ENCODE results near the gene CHERP. TPM values are rescaled to one million over a fixed set of nuclear protein-coding genes. Genes with fewer than 3 reads are reported as not detected.

Gene CHERP
- total and polyA plus RNA-seq, 2 of the 4 experiments (the other 2 are of a cell fraction): 0.54 to 13.5 TPM

GRCh38 chr19:16572332-16573211 lies 30.3 kb upstream of the CHERP start, which contains the start of gene SLC35E1:
Gene SLC35E1 (minus strand): TSS chr19:16572415. CDS start chr19:16572364, 51 bp downstream.
- CTCF ChIA-PET: no interaction called here
- Histone ChIP-seq H3K27me3 (ENCODE audit: control insufficient read depth, insufficient read depth, low read length) (no peaks in the 10 kb centered on the region), H4K91ac (ENCODE audit: insufficient read depth, low read depth, low read length) (peak within 1 kb of the TSS; percentile 72), H3K27ac (ENCODE audit: insufficient read depth, low read length) (peak within 1 kb of the TSS; percentile 55), H3K14ac (replicated peaks; ENCODE audit: low read depth, low read length) (peak within 1 kb of the TSS; percentile 80), H3K9me3 (ENCODE audit: control insufficient read depth, insufficient read depth, low read length) (no peaks in the 10 kb centered on the region), H3K4ac (ENCODE audit: low read depth, low read length) (peak within 1 kb of the TSS; percentile 91), H3K9me1 (ENCODE audit: insufficient read depth, low read length) (peaks cover 23% of the 10 kb centered on the region), H3K79me1 (ENCODE audit: low read depth in 1 of 2, low read length in 2 of 2) (peaks cover 35 to 86% of the 10 kb centered on the region in 2 experiments), H3K4me1 (ENCODE audit: control insufficient read depth, insufficient read depth, low read length) (peaks cover 13% of the 10 kb centered on the region), H4K20me1 (ENCODE audit: insufficient read depth, low read length) (peaks cover 43% of the 10 kb centered on the region), H2BK120ac (ENCODE audit: low read depth, low read length) (peak within 1 kb of the TSS; percentile 18; the same call in 1 of the 2 replicates), H3K4me2 (ENCODE audit: low read depth, low read length) (peak within 1 kb of the TSS; percentile 94), H3K9ac (ENCODE audit: low read depth, low read length) (peak within 1 kb of the TSS; percentile 65), H2AFZ (replicated peaks; ENCODE audit: low read length, poor library complexity) (peak within 1 kb of the TSS; percentile 98), H4K5ac (ENCODE audit: low read depth, low read length) (peak within 1 kb of the TSS; percentile 27), H4K8ac (ENCODE audit: low read depth in 2 of 2, low read length in 2 of 2) (peak within 1 kb of the TSS; percentile 70 to 94), H3K18ac (ENCODE audit: low read depth, low read length) (no peak within 1 kb of the TSS), H3K56ac (ENCODE audit: extremely low read depth, insufficient read depth, low read length) (peak within 1 kb of the TSS; percentile 51), H3K36me3 (ENCODE audit: control insufficient read depth, insufficient read depth, low read length) (peaks cover 29% of the 10 kb centered on the region), H3K4me3 (ENCODE audit: insufficient read depth, low read depth, low read length) (peak within 1 kb of the TSS; percentile 78), H3K23ac (ENCODE audit: low read depth, low read length) (peak within 1 kb of the TSS; percentile 92), H2AK5ac (ENCODE audit: low read depth, low read length) (peak within 1 kb of the TSS; percentile 94), H2BK15ac (ENCODE audit: low read depth, low read length) (no peak within 1 kb of the TSS), H2BK20ac (ENCODE audit: low read depth, low read length) (no peak within 1 kb of the TSS), H2AK9ac (replicated peaks; ENCODE audit: low read depth, low read length, poor library complexity) (peak within 1 kb of the TSS; percentile 100), H2BK5ac (ENCODE audit: low read depth, low read length, poor library complexity, severe bottlenecking) (peak within 1 kb of the TSS; percentile 59)
- peak; percentile 89; the same call in 1 of the 2 replicates for TF ChIP-seq MAZ (IDR thresholded peaks at IDR 0.05; ENCODE audit: borderline replicate concordance, low read depth, low read length)
- 0 out of 2 replicates have a peak, but pooled peaks have one; percentile 2 for TF ChIP-seq RAD21 (IDR thresholded peaks at IDR 0.05; ENCODE audit: low read length)
- TF ChIP-seq MXI1 (IDR thresholded peaks at IDR 0.05; ENCODE audit: borderline replicate concordance, low read depth, low read length): 0 out of 2 replicates have a peak, but pooled peaks have one; percentile 49
- TF ChIP-seq MAFK (IDR thresholded peaks at IDR 0.05; ENCODE audit: low read depth, low read length): no peak
- peak; percentile 88 for TF ChIP-seq POLR2A (IDR thresholded peaks at IDR 0.05; ENCODE audit: low read depth, low read length)
- TF ChIP-seq CEBPB (IDR thresholded peaks at IDR 0.05; ENCODE audit: low read depth, low read length): no peak
- TF ChIP-seq ELK1 (IDR thresholded peaks at IDR 0.05; ENCODE audit: borderline replicate concordance, low read depth, low read length): peak; percentile 54; the same call in 1 of the 2 replicates
- TF ChIP-seq USF2 (IDR thresholded peaks at IDR 0.05; ENCODE audit: low read depth, low read length): no peak; the same call in 1 of the 2 replicates
- no peak for TF ChIP-seq RCOR1 (IDR thresholded peaks at IDR 0.05; ENCODE audit: insufficient replicate concordance, low read length)
- TF ChIP-seq BHLHE40 (IDR thresholded peaks at IDR 0.05; ENCODE audit: low read depth, low read length): no peak
- no peak for TF ChIP-seq CHD1 (IDR thresholded peaks at IDR 0.05; ENCODE audit: low read depth, low read length)
- 0% methylated on average over 54 of the region's 83 CpGs; no CpG with 5 or more reads in 1 of the 2 experiments for WGBS, 2 experiments (ENCODE audit: extremely low coverage in 2 of 2, insufficient read length in 1 of 2)
- in situ Hi-C loops (cut with MboI; ENCODE audit: low sequenced_read_pairs): no loop called here
- peak; percentile 94 for DNase-seq
- TSS peak; percentile 77 for BruUV-seq (replicated peaks)
- ATAC-seq (ENCODE audit: low read depth): peak; percentile 93
- POLR2A ChIA-PET (ENCODE audit: unreplicated experiment): no interaction called here
- dilution Hi-C loops (cut with HindIII; ENCODE audit: low sequenced_read_pairs, unreplicated experiment): no loop called here
- intact Hi-C loops (cut with micrococcal nuclease): loop anchor here (5.0 kb wide), 1 partner anchor 55 kb away; the partner anchor contains the start of gene MED26
